Skin of body (tissue), 2 donors: ENCODE measurements around the gene BCKDHB. TPM values are rescaled to one million over a fixed set of nuclear protein-coding genes. Genes with fewer than 3 reads are reported as not detected.
"Not testable (repeated sequence)": the region's sequence is repeated elsewhere in the genome, so short reads cannot be mapped to it uniquely, and the experiment has no call there.

Experiments
- DNase-seq: peaks from one replicate; lab custom pipeline; 2025; lab: John Stamatoyannopoulos, UW
- total RNA-seq: library from RNA; depleted of rRNA; stranded (reverse); fragments of >200 nt; gene quantifications from one replicate; pipeline ENCODE4 v1.2.3, GENCODE V29; 2014

The BCKDHB gene
- 20.3 TPM for total RNA-seq

- peak; percentile 95 for DNase-seq
Observed at GRCh38 chr6:80106418-80107235, at the start of gene BCKDHB. Gene BCKDHB (plus strand): TSS chr6:80106671. CDS start chr6:80106694, 23 bp downstream.

GRCh38 chr6:80060774-80061173 lies 45.7 kb upstream of the BCKDHB start:
- DNase-seq: no peak

DNA sequence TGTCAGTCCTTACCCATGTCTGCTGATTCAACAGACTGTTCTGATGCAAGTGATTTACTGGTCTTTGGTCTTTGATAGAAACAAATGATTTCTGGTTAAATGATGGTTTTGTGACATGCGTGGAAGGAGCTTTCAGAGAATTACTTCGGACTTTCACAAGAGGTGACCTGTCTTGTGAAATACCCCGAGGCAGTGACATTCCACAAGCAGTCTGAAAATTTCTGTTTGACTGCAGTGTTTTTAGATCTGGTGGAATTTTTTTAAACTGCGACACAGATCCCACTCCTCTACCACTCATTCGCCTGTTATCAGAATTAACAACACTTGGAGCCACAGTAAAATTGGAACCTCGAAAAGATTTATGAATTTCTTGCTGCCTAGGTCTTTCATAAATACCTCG lies 38.3 kb upstream of the BCKDHB start:
- not testable (repeated sequence) for DNase-seq

DNA sequence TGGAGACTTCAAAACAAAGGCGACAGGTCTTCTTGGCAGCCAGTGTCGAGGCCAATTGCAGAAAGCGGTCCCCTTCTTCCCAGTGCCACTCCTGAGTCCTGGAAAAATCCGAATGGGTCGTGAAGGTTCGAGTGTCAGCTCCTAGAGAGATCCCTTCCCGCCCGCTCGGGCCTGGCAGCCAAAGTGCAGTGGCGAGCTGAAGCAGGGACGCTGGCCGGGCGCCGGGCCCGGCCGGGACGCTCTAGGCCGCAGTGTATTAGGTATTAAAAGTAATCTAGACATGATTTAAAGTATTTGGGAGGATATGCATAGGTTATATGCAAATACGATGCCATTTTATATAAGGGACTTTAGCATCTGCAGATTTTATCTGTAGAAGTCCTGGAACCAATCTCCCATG lies 36.0 kb upstream of the BCKDHB start:
- not testable (repeated sequence) for DNase-seq

GRCh38 chr6:80077067-80077466 lies 29.4 kb upstream of the BCKDHB start:
- DNase-seq: no peak

- no peak for DNase-seq
Observed at GRCh38 chr6:80088637-80089036, 17.8 kb upstream of the BCKDHB start.

DNA sequence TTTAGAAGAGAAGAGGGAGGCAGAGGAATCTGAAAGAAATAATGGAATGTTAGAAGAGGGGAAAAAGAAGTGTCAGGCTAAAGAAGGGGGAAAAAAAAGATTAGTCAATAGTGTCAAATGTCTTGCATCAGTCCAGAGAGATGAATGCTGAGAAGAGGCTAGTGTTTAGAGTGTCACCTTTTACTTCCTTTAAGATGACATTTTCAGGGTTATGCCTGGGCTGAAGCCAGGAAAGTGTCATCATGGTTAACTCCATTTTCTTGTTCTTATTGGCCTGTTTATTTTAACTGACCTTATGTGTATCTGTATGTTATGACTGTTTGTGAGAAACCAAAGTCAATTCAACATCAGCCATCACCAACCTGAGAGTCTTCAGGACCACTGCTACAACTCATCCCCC lies 15.0 kb upstream of the BCKDHB start:
- no peak for DNase-seq

GRCh38 chr6:80094017-80094416 lies 12.5 kb upstream of the BCKDHB start:
- DNase-seq: no peak

- no peak for DNase-seq
Observed at GRCh38 chr6:80095600-80095999, 10.9 kb upstream of the BCKDHB start.

DNA sequence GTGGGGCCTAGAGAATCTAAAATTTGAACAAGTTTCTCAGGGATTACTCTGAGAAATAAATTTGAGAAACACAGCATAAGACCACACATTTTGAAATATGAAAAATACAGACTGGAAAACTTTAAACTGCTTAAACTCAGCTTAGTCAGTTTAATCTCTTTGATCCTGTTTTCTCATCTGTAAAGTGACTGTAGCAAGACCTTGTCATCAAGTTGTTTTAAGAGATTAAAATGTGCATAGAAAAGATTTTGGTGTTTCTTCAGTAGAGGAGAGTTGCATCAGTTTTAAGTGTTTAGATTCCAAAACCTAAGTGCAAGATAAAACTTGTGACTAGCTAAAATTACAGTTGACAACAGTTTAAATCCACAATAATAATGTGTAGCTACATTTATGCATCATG lies 8.1 kb upstream of the BCKDHB start:
- no peak for DNase-seq

DNA sequence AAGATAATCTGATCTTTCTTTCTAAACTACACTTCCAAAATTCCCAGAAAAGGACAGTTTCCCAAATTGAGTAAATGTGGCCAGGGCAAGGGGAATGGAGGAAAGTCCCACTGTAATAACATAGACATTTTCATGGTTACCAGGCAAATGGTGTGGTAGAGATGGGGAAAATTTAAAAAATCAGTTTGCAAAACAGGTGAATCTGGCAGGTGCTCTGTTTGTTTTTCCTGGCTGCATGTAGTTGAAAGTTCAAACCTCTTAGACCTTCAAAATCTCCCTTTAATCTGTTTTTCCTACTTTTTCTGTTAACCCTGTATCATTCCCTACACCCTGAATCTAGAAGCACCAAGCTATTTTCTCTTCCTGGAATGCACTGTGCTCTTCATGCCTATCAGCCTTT lies 2.0 kb upstream of the BCKDHB start:
- no peak for DNase-seq

DNA sequence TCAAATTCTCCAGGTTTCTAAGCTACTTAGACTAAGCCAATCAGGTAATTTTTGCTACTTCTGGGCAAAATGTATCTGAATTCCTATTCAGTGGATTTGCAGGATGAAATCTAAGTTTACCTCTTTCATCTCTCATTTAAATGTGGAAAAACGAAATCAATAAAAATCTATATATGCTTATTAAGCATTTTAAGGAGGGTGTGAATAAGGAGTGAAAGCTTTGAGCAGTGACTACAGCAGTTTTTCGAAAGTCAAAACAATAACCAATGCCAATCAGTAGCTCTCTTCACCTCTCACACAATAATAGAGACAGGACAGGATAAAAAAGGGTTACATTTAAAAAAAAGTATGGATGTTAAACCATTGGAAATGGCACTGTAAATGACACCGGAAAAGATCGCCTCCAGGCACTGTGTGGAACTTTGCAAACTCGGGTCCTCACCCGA lies 476 bp upstream of the BCKDHB start:
- DNase-seq: no peak

DNA sequence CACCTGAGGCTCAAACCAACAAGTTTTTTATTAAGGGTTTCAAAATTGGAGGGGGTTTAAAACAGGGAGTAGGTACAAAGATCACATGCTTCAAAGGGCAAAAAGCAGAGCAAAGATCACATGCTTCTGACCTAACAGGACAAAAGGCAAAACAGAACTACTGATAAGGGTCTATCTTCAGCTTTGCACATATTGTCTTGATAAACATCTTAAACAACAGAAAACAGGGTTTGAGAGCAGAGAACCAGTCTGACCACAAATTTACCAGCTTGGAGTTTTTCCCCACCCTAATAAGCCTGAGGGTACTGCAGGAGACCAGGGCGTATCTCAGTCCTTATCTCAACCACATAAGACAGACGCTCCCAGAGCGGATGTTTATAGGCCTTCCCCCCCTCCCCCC lies 16.1 kb downstream of the BCKDHB start:
- DNase-seq: not testable (repeated sequence)

DNA sequence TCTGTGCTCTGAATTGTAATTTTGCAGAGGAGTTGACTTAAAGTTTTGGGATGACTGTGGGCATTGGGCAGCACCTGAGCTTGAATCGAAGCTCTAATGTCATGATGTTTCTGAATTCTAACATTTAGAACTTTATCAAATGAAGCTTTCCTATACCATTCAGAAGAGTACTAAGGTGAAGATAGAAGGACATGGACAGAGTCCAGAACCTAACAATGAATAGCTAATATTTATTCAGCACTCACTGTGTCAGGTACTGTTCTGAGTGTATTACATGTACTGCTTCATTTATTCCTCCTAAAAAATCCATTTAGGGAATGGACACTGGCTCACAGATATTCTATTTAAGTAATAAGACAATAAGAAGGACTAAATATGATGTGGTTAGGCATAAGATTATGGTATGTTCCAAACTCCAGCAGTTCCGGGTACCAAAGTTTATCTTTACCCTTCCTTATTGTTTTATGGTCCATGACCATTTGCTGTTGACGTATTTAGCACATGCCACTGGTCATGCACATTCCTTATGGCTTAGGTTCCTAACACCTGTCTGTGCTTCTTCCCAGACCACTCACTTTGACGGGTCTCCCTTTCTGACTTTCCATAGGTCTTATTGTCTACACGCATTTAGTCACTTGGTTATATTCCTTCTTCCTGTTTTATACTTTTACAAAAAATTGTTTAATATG lies 20.3 kb downstream of the BCKDHB start:
- DNase-seq: no peak

- DNase-seq: no peak
Observed at GRCh38 chr6:80129485-80129884, 23.0 kb downstream of the BCKDHB start.

DNA sequence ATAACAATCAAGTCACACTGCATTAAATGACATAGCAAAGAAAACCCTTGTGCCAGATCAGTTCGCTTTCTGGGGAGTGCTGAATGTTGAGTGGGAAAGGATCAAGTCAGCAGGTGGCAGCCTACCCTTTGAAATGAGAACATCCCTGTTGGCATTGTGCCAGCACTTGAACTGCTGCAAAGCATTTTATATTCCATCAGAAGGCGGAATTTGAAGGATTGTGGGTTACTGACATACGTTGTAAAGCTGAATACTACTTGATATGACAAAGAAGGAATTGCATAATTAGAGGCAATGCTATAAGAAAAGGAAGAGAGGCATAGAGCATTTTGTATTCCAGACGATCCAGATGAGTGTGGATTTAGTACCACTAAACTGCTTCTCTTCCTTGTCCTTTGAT lies 26.5 kb downstream of the BCKDHB start:
- peak; percentile 71 for DNase-seq

DNA sequence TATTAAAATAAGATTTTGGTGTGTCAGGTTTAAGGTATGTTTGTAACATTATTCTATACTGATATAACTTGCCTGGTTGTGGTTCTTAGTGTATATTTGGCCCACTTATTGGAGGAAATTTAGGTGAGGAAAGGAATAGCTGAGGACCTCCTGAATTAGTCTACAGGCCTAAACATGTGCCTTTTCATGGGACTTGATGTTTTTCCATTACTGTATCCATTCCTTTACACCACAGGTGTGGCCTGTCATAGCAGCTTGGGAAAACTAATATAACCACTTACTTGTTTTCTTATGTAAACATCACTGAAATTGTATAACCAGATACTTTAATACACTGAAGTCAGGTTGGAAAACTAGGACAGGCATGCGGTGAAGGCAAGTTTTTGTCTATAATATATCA lies 27.6 kb downstream of the BCKDHB start:
- DNase-seq: no peak

- no peak for DNase-seq
Observed at GRCh38 chr6:80142586-80142985, 36.1 kb downstream of the BCKDHB start.

GRCh38 chr6:80143419-80143937 lies 37.0 kb downstream of the BCKDHB start:
- peak; percentile 55 for DNase-seq

DNA sequence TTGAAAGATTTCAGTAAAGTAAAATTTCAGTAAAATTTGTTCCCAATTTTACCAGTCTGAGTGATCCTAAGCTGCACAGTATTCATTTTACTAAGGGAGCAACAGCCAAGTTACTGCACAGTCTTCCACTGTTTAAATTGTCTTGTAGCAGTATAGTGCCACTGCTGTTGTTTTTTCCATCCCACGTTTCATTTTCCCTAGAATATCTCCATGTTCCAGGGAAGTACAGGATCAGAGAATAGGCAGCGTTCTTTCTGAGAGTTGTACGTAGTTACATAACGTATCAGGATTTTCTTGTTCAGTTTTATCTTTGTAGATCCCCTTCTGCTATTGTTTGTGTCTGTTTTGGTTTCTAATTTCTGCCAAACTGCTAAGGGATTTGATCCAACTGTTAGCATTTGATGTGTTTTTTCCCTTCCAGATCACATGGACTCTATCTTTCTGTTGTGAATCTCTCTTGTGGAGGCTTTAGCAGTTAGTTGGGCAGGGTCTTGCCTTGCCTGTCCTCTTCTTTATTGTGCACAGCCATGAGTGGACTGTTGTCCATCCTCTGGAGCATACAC lies 38.4 kb downstream of the BCKDHB start:
- peak; percentile 8 for DNase-seq

GRCh38 chr6:80145509-80145908 lies 39.0 kb downstream of the BCKDHB start:
- no peak for DNase-seq

DNA sequence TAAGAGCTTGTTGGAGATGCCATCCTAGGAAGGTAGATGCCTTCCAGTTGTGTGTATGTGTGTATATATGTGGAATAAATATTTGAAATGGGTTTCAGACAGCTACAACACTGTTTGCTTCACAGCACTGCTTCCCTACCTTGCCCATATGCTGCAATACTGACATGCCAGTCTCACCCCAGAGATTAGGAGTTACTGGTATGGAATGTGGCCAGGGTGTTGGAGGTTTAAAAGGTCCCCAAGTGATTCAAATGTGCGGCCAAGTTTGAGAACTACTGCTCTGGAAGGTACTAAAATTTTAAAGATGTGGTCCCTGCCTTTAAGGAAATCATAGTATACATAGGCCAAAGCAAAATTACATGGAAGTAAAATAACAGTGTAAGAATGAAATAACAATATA lies 39.5 kb downstream of the BCKDHB start:
- DNase-seq: no peak
